Vagina (tissue), 2 donors: ENCODE measurements around the gene E4F1.

Experiments used
- POLR2A ChIP-seq, 2 donors: fragments of 450-650 bp; IDR thresholded peaks; one replicate each; pipeline ENCODE4 v1.6.1; 2017; ENCODE audit warnings: antibody characterized with exemption in 2 of 2, mild to moderate bottlenecking in 2 of 2, moderate library complexity in 2 of 2
- TF ChIP-seq, protein P1 (sequence below), 3 experiments: fragments of 450-650 bp in 2 of 3; fragments of 200-600 bp in 1 of 3; sonication (generic) in 1 of 3; IDR thresholded peaks; one replicate each; pipeline ENCODE4 v1.5.1; 2017 to 2019; ENCODE audit warnings: antibody characterized with exemption in 3 of 3, mild to moderate bottlenecking in 2 of 3, moderate library complexity in 2 of 3

- TF ChIP-seq, protein P1, sequence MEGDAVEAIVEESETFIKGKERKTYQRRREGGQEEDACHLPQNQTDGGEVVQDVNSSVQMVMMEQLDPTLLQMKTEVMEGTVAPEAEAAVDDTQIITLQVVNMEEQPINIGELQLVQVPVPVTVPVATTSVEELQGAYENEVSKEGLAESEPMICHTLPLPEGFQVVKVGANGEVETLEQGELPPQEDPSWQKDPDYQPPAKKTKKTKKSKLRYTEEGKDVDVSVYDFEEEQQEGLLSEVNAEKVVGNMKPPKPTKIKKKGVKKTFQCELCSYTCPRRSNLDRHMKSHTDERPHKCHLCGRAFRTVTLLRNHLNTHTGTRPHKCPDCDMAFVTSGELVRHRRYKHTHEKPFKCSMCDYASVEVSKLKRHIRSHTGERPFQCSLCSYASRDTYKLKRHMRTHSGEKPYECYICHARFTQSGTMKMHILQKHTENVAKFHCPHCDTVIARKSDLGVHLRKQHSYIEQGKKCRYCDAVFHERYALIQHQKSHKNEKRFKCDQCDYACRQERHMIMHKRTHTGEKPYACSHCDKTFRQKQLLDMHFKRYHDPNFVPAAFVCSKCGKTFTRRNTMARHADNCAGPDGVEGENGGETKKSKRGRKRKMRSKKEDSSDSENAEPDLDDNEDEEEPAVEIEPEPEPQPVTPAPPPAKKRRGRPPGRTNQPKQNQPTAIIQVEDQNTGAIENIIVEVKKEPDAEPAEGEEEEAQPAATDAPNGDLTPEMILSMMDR (IDR thresholded peaks at IDR 0.05): no peak
- TF ChIP-seq POLR2A (IDR thresholded peaks at IDR 0.05): no peak
These were observed 47.3 kb upstream of the E4F1 start for GRCh38 chr16:2176047-2176446.
